Nephron progenitor cell (in vitro differentiated cells): ENCODE results near the gene ETV4.

ENCODE experiments used
- DNase-seq: peaks from one replicate; pipeline ENCODE4 v3.0.0; 2021
- H3K27ac Mint-ChIP-seq: 2 replicates; pipeline ENCODE4 v1.8.0; 2021; ENCODE audit warnings: mild to moderate bottlenecking, moderate library complexity, mixed read lengths
- H3K27me3 Mint-ChIP-seq: 2 replicates; pipeline ENCODE4 v1.8.0; 2021; ENCODE audit warnings: mild to moderate bottlenecking, low read depth, mixed read lengths; ENCODE audit not compliant: poor library complexity
- H3K36me3 Mint-ChIP-seq: 2 replicates; pipeline ENCODE4 v1.8.0; 2021; ENCODE audit warnings: low read depth, mixed read lengths
- H3K4me1 Mint-ChIP-seq: 2 replicates; pipeline ENCODE4 v1.8.0; 2021; ENCODE audit warnings: mixed read lengths
- H3K4me3 Mint-ChIP-seq: 2 replicates; pipeline ENCODE4 v1.8.0; 2021; ENCODE audit warnings: mild to moderate bottlenecking, moderate library complexity, mixed read lengths
- H3K9me3 Mint-ChIP-seq: 2 replicates; pipeline ENCODE4 v1.8.0; 2021; ENCODE audit warnings: mild to moderate bottlenecking, moderate library complexity, mixed read lengths
- TF ChIP-seq, protein P1 (sequence below): fragments of 200-600 bp; sonication (generic); IDR thresholded peaks from 2 replicates; pipeline ENCODE4 v1.5.0; 2021; ENCODE audit warnings: antibody characterized with exemption

The ETV4 gene

DNA sequence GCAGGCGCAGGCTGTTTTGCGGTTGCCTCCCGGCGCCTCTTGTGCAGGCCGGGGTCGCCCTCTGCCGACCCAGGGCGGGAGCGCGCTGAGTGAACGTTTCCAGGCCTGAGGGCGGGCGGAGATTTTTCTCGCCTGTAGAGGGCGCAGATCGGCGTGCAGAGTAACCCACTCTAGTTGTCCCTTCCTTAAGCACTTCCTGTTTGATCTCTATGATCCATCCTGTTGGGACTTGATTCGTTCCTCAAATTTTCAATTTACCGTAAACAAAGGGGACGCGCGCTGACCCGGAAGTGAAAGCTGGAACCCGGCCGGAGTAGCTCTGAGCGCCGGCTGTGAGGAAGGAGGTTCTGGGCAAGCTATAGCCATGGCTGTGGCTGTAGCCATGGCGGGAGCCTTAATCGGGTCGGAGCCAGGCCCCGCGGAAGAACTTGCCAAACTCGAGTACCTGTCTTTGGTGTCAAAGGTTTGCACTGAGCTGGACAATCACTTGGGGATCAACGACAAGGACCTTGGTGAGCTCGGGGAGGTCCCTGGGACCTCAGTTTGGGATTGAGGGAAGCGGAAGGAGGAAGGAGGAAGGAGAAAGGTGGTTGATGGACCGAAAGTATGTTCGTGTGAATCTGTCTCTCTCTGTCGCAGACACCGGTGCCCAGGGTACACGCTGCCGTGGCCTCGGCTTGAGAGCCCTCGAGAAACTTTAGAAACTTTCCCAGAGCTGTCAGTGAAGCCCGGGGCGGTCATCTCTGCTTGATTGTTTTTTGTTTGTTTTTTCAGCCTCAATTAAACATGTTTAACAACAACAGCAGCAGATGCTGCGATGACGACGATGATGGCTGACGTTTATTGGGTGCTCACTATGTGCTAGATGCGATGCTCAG, 62.2 kb downstream of the ETV4 start, which contains the start of gene DHX8:
Gene DHX8 (plus strand): TSS at position 302 of the 878 bp plus-strand sequence. CDS start 63 bp downstream, at position 365.
- Mint-ChIP-seq H3K4me3 (peak within 1 kb of the TSS; percentile 100), H3K27ac (peak within 1 kb of the TSS; percentile 100), H3K4me1 (peaks cover 53% of the 10 kb centered on the region), H3K36me3 (no peaks in the 10 kb centered on the region), H3K9me3 (no peaks in the 10 kb centered on the region), H3K27me3 (peaks cover 3% of the 10 kb centered on the region)
- TF ChIP-seq, protein P1, sequence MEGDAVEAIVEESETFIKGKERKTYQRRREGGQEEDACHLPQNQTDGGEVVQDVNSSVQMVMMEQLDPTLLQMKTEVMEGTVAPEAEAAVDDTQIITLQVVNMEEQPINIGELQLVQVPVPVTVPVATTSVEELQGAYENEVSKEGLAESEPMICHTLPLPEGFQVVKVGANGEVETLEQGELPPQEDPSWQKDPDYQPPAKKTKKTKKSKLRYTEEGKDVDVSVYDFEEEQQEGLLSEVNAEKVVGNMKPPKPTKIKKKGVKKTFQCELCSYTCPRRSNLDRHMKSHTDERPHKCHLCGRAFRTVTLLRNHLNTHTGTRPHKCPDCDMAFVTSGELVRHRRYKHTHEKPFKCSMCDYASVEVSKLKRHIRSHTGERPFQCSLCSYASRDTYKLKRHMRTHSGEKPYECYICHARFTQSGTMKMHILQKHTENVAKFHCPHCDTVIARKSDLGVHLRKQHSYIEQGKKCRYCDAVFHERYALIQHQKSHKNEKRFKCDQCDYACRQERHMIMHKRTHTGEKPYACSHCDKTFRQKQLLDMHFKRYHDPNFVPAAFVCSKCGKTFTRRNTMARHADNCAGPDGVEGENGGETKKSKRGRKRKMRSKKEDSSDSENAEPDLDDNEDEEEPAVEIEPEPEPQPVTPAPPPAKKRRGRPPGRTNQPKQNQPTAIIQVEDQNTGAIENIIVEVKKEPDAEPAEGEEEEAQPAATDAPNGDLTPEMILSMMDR: peak; percentile 100
- peak; percentile 99 for DNase-seq

DNA sequence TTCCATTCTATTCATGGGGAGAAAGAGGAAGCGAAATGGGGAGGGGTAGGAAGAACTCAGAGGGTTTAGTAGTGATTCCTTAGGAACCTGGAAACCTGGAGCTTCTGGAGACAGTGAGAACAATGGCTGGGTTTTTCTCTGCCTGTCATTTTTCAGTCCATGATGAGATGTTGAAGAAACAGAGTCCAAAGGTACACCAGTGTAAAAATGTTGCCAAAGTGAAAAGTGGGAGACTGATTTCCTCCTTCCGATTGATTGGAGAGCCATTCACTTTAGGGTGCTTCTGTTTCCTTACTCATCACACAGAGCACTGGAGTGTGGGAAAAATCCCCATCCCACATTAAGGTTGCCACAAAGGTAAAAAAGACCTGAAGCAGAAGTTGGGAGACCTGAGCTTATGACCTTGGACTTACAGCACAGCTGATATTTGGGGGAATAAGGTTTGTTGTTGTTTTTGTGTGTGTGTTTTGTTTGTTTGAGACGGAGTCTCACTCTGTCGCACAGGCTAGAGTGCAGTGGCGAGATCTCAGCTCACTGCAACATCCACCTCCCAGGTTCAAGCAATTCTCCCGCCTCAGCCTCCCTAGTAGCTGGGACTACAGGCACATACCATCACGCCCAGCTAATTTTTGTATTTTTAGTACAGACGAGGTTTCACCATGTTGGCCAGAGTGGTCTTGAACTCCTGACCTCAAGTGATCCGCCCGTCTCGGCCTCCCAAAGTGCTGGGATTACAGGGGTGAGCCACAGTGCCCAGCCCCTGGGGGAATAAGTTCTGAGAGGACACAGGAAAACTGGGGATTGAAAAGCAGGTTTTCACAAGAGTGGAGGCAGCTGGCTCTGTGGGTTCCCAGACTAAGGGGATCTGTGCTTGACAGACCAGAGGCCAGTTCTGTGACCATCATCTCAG, 63.8 kb downstream of the ETV4 start:
- H3K27ac Mint-ChIP-seq: peak overlapping the region; percentile 91
- no peaks in the 10 kb centered on the region for H3K36me3 Mint-ChIP-seq
- H3K4me3 Mint-ChIP-seq: no peak overlapping the region
- DNase-seq: no peak
- peaks cover 65% of the 10 kb centered on the region for H3K4me1 Mint-ChIP-seq
- H3K9me3 Mint-ChIP-seq: no peaks in the 10 kb centered on the region
- TF ChIP-seq, protein P1: no peak
- H3K27me3 Mint-ChIP-seq: peaks cover 6% of the 10 kb centered on the region

DNA sequence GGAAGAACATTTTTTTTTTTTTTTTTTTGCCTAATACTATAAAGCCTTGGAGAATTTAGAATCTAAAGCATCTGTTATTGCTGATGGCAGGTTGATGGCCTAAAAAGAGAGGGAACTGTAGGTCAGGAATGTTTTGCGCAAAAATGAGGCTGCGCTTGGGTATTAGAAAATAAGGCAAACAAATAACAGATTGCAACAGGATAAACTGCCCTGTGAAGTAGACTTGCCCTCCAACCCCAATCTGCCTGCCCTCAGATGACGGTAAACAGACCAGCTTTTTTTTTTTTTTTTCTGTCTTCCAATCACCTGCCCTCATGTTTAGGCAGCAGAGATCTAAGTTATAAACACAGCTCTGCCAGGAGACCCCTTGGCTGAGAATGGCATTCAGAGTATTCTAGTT, 66.2 kb downstream of the ETV4 start:
- no peaks in the 10 kb centered on the region for H3K9me3 Mint-ChIP-seq
- no peaks in the 10 kb centered on the region for H3K36me3 Mint-ChIP-seq
- TF ChIP-seq, protein P1: no peak
- no peak for DNase-seq
- peak overlapping the region; percentile 25 for H3K27ac Mint-ChIP-seq
- H3K4me1 Mint-ChIP-seq: peaks cover 58% of the 10 kb centered on the region
- H3K27me3 Mint-ChIP-seq: peaks cover 9% of the 10 kb centered on the region
- no peak overlapping the region for H3K4me3 Mint-ChIP-seq
